Endothelial cell of umbilical vein (primary cell): ENCODE measurements around the gene ACER1. TPM values are rescaled to one million over a fixed set of nuclear protein-coding genes. Genes with fewer than 3 reads are reported as not detected.

Experiments used
- BruUV-seq: library from RNA; stranded (reverse); fragments of 400-500 nt; replicated peaks from 2 replicates; lab custom pipeline; 2021; lab: Mats Ljungman, UMichigan
- CTCF ChIA-PET: fragments of 300-600, 350-600 bp; sonication (Branson Sonifier 250); formaldehyde crosslinking; loops from one replicate; lab custom pipeline; 2021; ENCODE audit warnings: antibody characterized with exemption, inconsistent platforms; lab: Charles Lee
- POLR2A ChIA-PET: fragments of 300-600, 350-600 bp; sonication (Branson Sonifier 250); formaldehyde crosslinking; loops from one replicate; lab custom pipeline; 2021; ENCODE audit warnings: antibody characterized with exemption, inconsistent platforms; lab: Charles Lee
- DNase-seq: peaks from one replicate; pipeline ENCODE4 v3.0.0-alpha.2; 2011; ENCODE audit warnings: low read depth, low spot score
- FAIRE-seq: peaks from 2 replicates; lab custom pipeline; 2011; peaks lifted over from hg19 to GRCh38; lab: Jason Lieb, UNC
- H2AFZ ChIP-seq: 2 replicates; pipeline ENCODE4 v1.6.0; 2012; ENCODE audit warnings: low read depth, low read length, control low read depth, inconsistent platforms
- H3K27ac ChIP-seq: 2 replicates; pipeline ENCODE4 v1.5.1; 2011; ENCODE audit warnings: low read depth, mild to moderate bottlenecking, control low read depth, low read length, moderate library complexity; ENCODE audit not compliant: insufficient read depth
- H3K27me3 ChIP-seq, 2 experiments: 2 replicates each; pipeline versions ENCODE4 v1.6.0 to v1.6.1; 2011; ENCODE audit warnings: low read length in 2 of 2, mixed read lengths in 1 of 2; ENCODE audit not compliant: control insufficient read depth in 2 of 2, insufficient read depth in 2 of 2
- H3K36me3 ChIP-seq, 2 experiments: 2 replicates in 1 of 2; 3 replicates in 1 of 2; pipeline ENCODE4 v1.5.1; 2011; ENCODE audit warnings: low read length in 2 of 2, mild to moderate bottlenecking in 1 of 2, moderate library complexity in 1 of 2; ENCODE audit not compliant: control insufficient read depth in 2 of 2, insufficient read depth in 2 of 2; ENCODE audit errors: extremely low read depth in 1 of 2
- H3K4me1 ChIP-seq: 3 replicates; pipeline ENCODE4 v1.5.1; 2011; ENCODE audit warnings: mild to moderate bottlenecking, low read length; ENCODE audit not compliant: control insufficient read depth, insufficient read depth; ENCODE audit errors: extremely low read depth
- H3K4me2 ChIP-seq: 2 replicates; pipeline ENCODE4 v1.6.1; 2011; ENCODE audit warnings: low read length, control low read depth, mixed read lengths; ENCODE audit not compliant: insufficient read depth
- H3K4me3 ChIP-seq, 3 experiments: fragments of 200-600 bp in 1 of 3; sonication (generic), shearing (Covaris generic) in 1 of 3; replicated peaks in 1 of 3; 2 replicates each; pipeline ENCODE4 v1.5.1; 2011 to 2016; ENCODE audit warnings: control low read depth in 3 of 3, low read length in 3 of 3, mild to moderate bottlenecking in 2 of 3, inconsistent platforms in 1 of 3, low read depth in 1 of 3, moderate library complexity in 1 of 3; ENCODE audit not compliant: insufficient read depth in 1 of 3
- H3K79me2 ChIP-seq: 2 replicates; pipeline ENCODE4 v1.6.0; 2012; ENCODE audit warnings: low read length, inconsistent platforms; ENCODE audit not compliant: control insufficient read depth, insufficient read depth
- H3K9ac ChIP-seq: replicated peaks from 2 replicates; pipeline ENCODE3; 2011; ENCODE audit warnings: low read length, control low read depth; ENCODE audit not compliant: insufficient read depth; ENCODE audit errors: extremely low read depth
- H3K9me1 ChIP-seq: replicated peaks from 3 replicates; pipeline ENCODE4 v1.6.0; 2011; ENCODE audit warnings: mild to moderate bottlenecking, low read length; ENCODE audit not compliant: control insufficient read depth, insufficient read depth; ENCODE audit errors: extremely low read depth
- H3K9me3 ChIP-seq: replicated peaks from 2 replicates; pipeline ENCODE4 v1.5.1; 2012; ENCODE audit warnings: low read length, inconsistent platforms; ENCODE audit not compliant: control insufficient read depth, insufficient read depth
- H4K20me1 ChIP-seq: replicated peaks from 2 replicates; pipeline ENCODE3; 2011; ENCODE audit warnings: mild to moderate bottlenecking, low read length; ENCODE audit not compliant: control insufficient read depth, insufficient read depth; ENCODE audit errors: extremely low read depth
- CTCF ChIP-seq, 2 donors: IDR thresholded peaks; 1 replicate in 1 of 2; 2 replicates in 1 of 2; pipeline ENCODE4 v1.5.1; 2011; ENCODE audit warnings: low read length in 2 of 2, mild to moderate bottlenecking in 2 of 2, moderate library complexity in 2 of 2, control low read depth in 1 of 2, inconsistent platforms in 1 of 2, low read depth in 1 of 2; ENCODE audit not compliant: insufficient read depth in 1 of 2; ENCODE audit errors: extremely low read depth in 1 of 2
- EZH2 ChIP-seq: IDR thresholded peaks from 2 replicates; pipeline ENCODE4 v1.6.1; 2012; ENCODE audit warnings: borderline replicate concordance, low read depth, mild to moderate bottlenecking, moderate library complexity, low read length, inconsistent platforms; ENCODE audit not compliant: severe bottlenecking
- FOS ChIP-seq: IDR thresholded peaks from 2 replicates; pipeline ENCODE4 v1.6.1; 2011; ENCODE audit warnings: mild to moderate bottlenecking, low read length, moderate library complexity, borderline replicate concordance; ENCODE audit not compliant: insufficient read depth
- GATA2 ChIP-seq: IDR thresholded peaks from 2 replicates; pipeline ENCODE4 v1.7.0; 2011; ENCODE audit warnings: low read depth, mild to moderate bottlenecking, moderate library complexity, mixed read lengths, low read length; ENCODE audit not compliant: insufficient read length, insufficient read depth
- JUN ChIP-seq: IDR thresholded peaks from 2 replicates; pipeline ENCODE4 v1.6.1; 2011; ENCODE audit warnings: borderline replicate concordance, low read depth; ENCODE audit not compliant: insufficient read length, insufficient read depth
- MAX ChIP-seq: IDR thresholded peaks from 2 replicates; pipeline ENCODE4 v1.6.1; 2011; ENCODE audit not compliant: insufficient read depth, insufficient read length
- MYC ChIP-seq: IDR thresholded peaks from one replicate; pipeline ENCODE4 v1.6.1; 2011; ENCODE audit warnings: mild to moderate bottlenecking, low read depth, low read length
- POLR2A ChIP-seq: IDR thresholded peaks from 2 replicates; pipeline ENCODE4 v1.6.1; 2012; ENCODE audit warnings: low read depth, mild to moderate bottlenecking, control low read depth, low read length
- POLR2AphosphoS5 ChIP-seq: IDR thresholded peaks from 2 replicates; pipeline ENCODE4 v1.6.1; 2012; ENCODE audit warnings: low read depth, mild to moderate bottlenecking, control low read depth, low read length, moderate library complexity; ENCODE audit not compliant: insufficient read depth
- dilution Hi-C: fragments of 300-500 bp; cut with MboI; formaldehyde crosslinking; loops from one replicate; pipeline ENCODE4 v1.15.0; 2019; ENCODE audit warnings: low sequenced_read_pairs; ENCODE audit not compliant: extremely low pct_ligation_motif_present
- intact Hi-C: fragments of 100-400 bp; cut with micrococcal nuclease; formaldehyde crosslinking; loops from one replicate; pipeline ENCODE4 v1.10.0; 2022
- polyA plus RNA-seq, 4 experiments: library from polyadenylated mRNA; depleted of rRNA in 3 of 4; stranded (reverse) in 3 of 4; unstranded in 1 of 4; fragments of >200 nt; gene quantifications; 2 replicates each; pipeline versions ENCODE4 v1.2.1 to v1.2.3, GENCODE V29; 2011 to 2012; ENCODE audit warnings: missing spikeins in 1 of 4
- total RNA-seq: library from RNA; stranded (reverse); gene quantifications from 2 replicates; pipeline ENCODE4 v1.2.3, GENCODE V29; 2021

The ACER1 gene
- total and polyA plus RNA-seq, 2 donors (not counting 3 experiments of a cell fraction or from before 2014, with no cell fraction given), result 0.04 TPM; not detected in 1

GRCh38 chr19:6374161-6374709, 40.8 kb upstream of the ACER1 start:
- Histone ChIP-seq H3K4me1 (peaks cover 2% of the 10 kb centered on the region), H3K9me3 (no peaks in the 10 kb centered on the region), H3K9ac (no peak overlapping the region), H3K79me2 (no peaks in the 10 kb centered on the region), H3K9me1 (no peaks in the 10 kb centered on the region), H3K4me3 (no peak overlapping the region), H2AFZ (no peak overlapping the region), H3K27me3 (no peaks in the 10 kb centered on the region), H3K36me3 (peaks cover 0 to 1% of the 10 kb centered on the region in 2 experiments), H4K20me1 (no peaks in the 10 kb centered on the region), H3K27ac (no peak overlapping the region), H3K4me2 (no peak overlapping the region)
- intact Hi-C loops, result loop anchor here (5.0 kb wide), 1 partner anchor 363 kb away; the partner anchor contains the start of genes GPR108 and TRIP10
- BruUV-seq, result no TSS peak
- DNase-seq (no peak), FAIRE-seq (no peak)
- dilution Hi-C loops, result no loop called here
- ChIA-PET CTCF (interaction anchor here (1.2 kb wide), 1 partner anchor 174 kb away, joined by 3 read pairs; no protein-coding TSS in a partner anchor), POLR2A (no interaction called here)
- no peak for TF ChIP-seq MYC
- TF ChIP-seq CTCF (IDR thresholded peaks at IDR 0.05; ENCODE audit: extremely low read depth in 1 of 2, insufficient read depth in 1 of 2, low read depth in 1 of 2, low read length in 2 of 2), result no peak
- no peak for TF ChIP-seq POLR2A
- no peak for TF ChIP-seq FOS
- no peak for TF ChIP-seq GATA2
- TF ChIP-seq JUN, result no peak
- TF ChIP-seq MAX, result no peak
- TF ChIP-seq POLR2AphosphoS5, result no peak
- no peak for TF ChIP-seq EZH2
